ENCODE results near the gene TMEM59. TPM values are rescaled to one million over a fixed set of nuclear protein-coding genes. Genes with fewer than 3 reads are reported as not detected.
"Not testable (repeated sequence)": the region's sequence is repeated elsewhere in the genome, so short reads cannot be mapped to it uniquely, and the experiment has no call there.

The TMEM59 gene
- 100 to 1,000 TPM; 304 to 435 (median 349) TPM for polyA plus RNA-seq (ENCODE audit: insufficient read length in 4 of 4)

- DNase-seq (ENCODE audit: low read depth in 4 of 4, low spot score in 2 of 4), result peak; percentile 93 to 98 (median 97)
These were observed at the start of gene TMEM59, which contains the start of gene TCEANC2 for GRCh38 chr1:54052934-54053744. Gene TMEM59, minus strand, starts transcription at chr1:54053204. Its CDS starts 16 bp downstream, at chr1:54053188. Gene TCEANC2, plus strand, starts transcription at chr1:54053608. Its CDS starts 815 bp downstream, at chr1:54054423.

- no peak for DNase-seq (ENCODE audit: low read depth in 4 of 4, low spot score in 2 of 4)
These were observed 47.5 kb upstream of the TMEM59 start for GRCh38 chr1:54100500-54100899.

- no peak for DNase-seq (ENCODE audit: low read depth in 4 of 4, low spot score in 2 of 4)
These were observed 46.1 kb upstream of the TMEM59 start for GRCh38 chr1:54099061-54099610.

GRCh38 chr1:54096877-54097240, 43.9 kb upstream of the TMEM59 start:
- no peak for DNase-seq (ENCODE audit: low read depth in 4 of 4, low spot score in 2 of 4)

- DNase-seq (ENCODE audit: low read depth in 4 of 4, low spot score in 2 of 4), result peak in 1 of 4 donors; percentile 8
These were observed 43.3 kb upstream of the TMEM59 start for GRCh38 chr1:54096227-54096876.

- peak in 1 of 4 donors; percentile 49 for DNase-seq (ENCODE audit: low read depth in 4 of 4, low spot score in 2 of 4)
These were observed 42.7 kb upstream of the TMEM59 start for GRCh38 chr1:54095546-54096226.

- not testable (repeated sequence) for DNase-seq (ENCODE audit: low read depth in 4 of 4, low spot score in 2 of 4)
These were observed 41.7 kb upstream of the TMEM59 start for GRCh38 chr1:54094730-54095105.

GRCh38 chr1:54094001-54094729, 41.2 kb upstream of the TMEM59 start:
- no peak for DNase-seq (ENCODE audit: low read depth in 4 of 4, low spot score in 2 of 4)

GRCh38 chr1:54091666-54092065, 38.7 kb upstream of the TMEM59 start:
- no peak for DNase-seq (ENCODE audit: low read depth in 4 of 4, low spot score in 2 of 4)

GRCh38 chr1:54088385-54088784, 35.4 kb upstream of the TMEM59 start:
- DNase-seq (ENCODE audit: low read depth in 4 of 4, low spot score in 2 of 4), result no peak

GRCh38 chr1:54086754-54087153, 33.8 kb upstream of the TMEM59 start:
- no peak for DNase-seq (ENCODE audit: low read depth in 4 of 4, low spot score in 2 of 4)

GRCh38 chr1:54084794-54085193, 31.8 kb upstream of the TMEM59 start:
- no peak for DNase-seq (ENCODE audit: low read depth in 4 of 4, low spot score in 2 of 4)

GRCh38 chr1:54081306-54082270, 28.6 kb upstream of the TMEM59 start:
- DNase-seq (ENCODE audit: low read depth in 4 of 4, low spot score in 2 of 4), result no peak

- no peak for DNase-seq (ENCODE audit: low read depth in 4 of 4, low spot score in 2 of 4)
These were observed 27.6 kb upstream of the TMEM59 start for GRCh38 chr1:54080598-54081049.

- no peak for DNase-seq (ENCODE audit: low read depth in 4 of 4, low spot score in 2 of 4)
These were observed 24.4 kb upstream of the TMEM59 start for GRCh38 chr1:54077359-54077758.

- no peak for DNase-seq (ENCODE audit: low read depth in 4 of 4, low spot score in 2 of 4)
These were observed 17.3 kb upstream of the TMEM59 start for GRCh38 chr1:54070171-54070837.

GRCh38 chr1:54069791-54070170, 16.8 kb upstream of the TMEM59 start:
- no peak for DNase-seq (ENCODE audit: low read depth in 4 of 4, low spot score in 2 of 4)

- DNase-seq (ENCODE audit: low read depth in 4 of 4, low spot score in 2 of 4), result no peak
These were observed 11.3 kb upstream of the TMEM59 start for GRCh38 chr1:54064299-54064698.

- DNase-seq (ENCODE audit: low read depth in 4 of 4, low spot score in 2 of 4), result no peak
These were observed 1.4 kb upstream of the TMEM59 start for GRCh38 chr1:54054438-54054749.

Measured in left renal cortex interstitium (tissue), 4 donors.